Activated CD4-positive, alpha-beta T cell treated with anti-CD3 and anti-CD28 coated beads for 36 hours (primary cell): ENCODE results near the gene ZNF467. TPM values are rescaled to one million over a fixed set of nuclear protein-coding genes. Genes with fewer than 3 reads are reported as not detected.

Source experiments
- ATAC-seq: fragments of 200-7000 bp; cut with Tn5 transposase; one replicate; pipeline ENCODE4 v1.10.0; 2021; ENCODE audit warnings: mild to moderate bottlenecking, moderate library complexity
- CTCF ChIA-PET: fragments of 350-600 bp; sonication (Branson Sonifier 250); formaldehyde crosslinking; loops from one replicate; lab custom pipeline; 2021; ENCODE audit warnings: antibody characterized with exemption; lab: Charles Lee
- POLR2A ChIA-PET: fragments of 350-600 bp; sonication (Branson Sonifier 250); formaldehyde crosslinking; loops from one replicate; lab custom pipeline; 2021; ENCODE audit warnings: antibody characterized with exemption, inconsistent platforms; lab: Charles Lee
- DNase-seq: peaks from one replicate; pipeline ENCODE4 v3.0.0-alpha.2; 2020
- H3K27ac Mint-ChIP-seq: one replicate; pipeline ENCODE4 v1.8.0; 2021; ENCODE audit warnings: mixed read lengths
- H3K27me3 Mint-ChIP-seq: one replicate; pipeline ENCODE4 v1.8.0; 2021; ENCODE audit warnings: mixed read lengths
- H3K36me3 Mint-ChIP-seq: one replicate; pipeline ENCODE4 v1.8.0; 2021; ENCODE audit warnings: low read depth, mixed read lengths
- H3K4me1 Mint-ChIP-seq: one replicate; pipeline ENCODE4 v1.8.0; 2021; ENCODE audit warnings: mixed read lengths
- H3K4me3 Mint-ChIP-seq: one replicate; pipeline ENCODE4 v1.8.0; 2021; ENCODE audit warnings: mild to moderate bottlenecking, moderate library complexity, mixed read lengths
- H3K9me3 Mint-ChIP-seq: one replicate; pipeline ENCODE4 v1.8.0; 2021; ENCODE audit warnings: low read depth, mixed read lengths
- intact Hi-C, 2 experiments: fragments of 100-400 bp; cut with DNase I in 1 of 2; cut with micrococcal nuclease in 1 of 2; formaldehyde crosslinking; loops; one replicate each; pipeline versions ENCODE4 v1.14.2 to v1.15.1; 2022 to 2024; cut with DNase I, micrococcal nuclease
- total RNA-seq, 2 experiments: library from RNA; stranded (reverse); gene quantifications; one replicate each; pipeline ENCODE4 v1.2.3, GENCODE V29; 2021

The ZNF467 gene
- total RNA-seq, 2 experiments from 2014 or later = 0.23 to 0.25 TPM

DNA sequence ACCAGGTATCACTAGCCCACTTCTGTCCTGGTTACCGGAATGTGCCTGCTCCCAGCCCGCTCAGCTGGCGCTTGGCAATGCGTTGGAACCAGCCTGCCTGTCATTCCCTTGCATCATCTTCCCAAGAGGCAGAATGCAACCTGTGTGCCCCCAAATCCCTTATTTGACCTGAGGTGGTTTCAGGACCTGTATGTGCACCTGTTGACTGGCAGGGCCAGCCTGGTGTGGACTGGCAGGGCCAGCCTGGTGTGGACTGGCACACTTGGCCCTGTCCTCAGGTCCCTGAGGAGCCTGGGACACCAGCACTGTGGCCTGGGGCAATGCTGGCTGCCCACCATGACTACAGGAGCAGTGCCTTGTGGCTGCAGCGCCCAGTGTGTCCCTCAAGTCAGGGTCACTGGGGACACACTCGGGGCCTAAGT lies 38.2 kb downstream of the ZNF467 start:
- ChIA-PET POLR2A (no interaction called here), CTCF (no interaction called here)
- DNase-seq (no peak), ATAC-seq (no peak)
- H3K27ac Mint-ChIP-seq = no peak overlapping the region
- no peaks in the 10 kb centered on the region for H3K9me3 Mint-ChIP-seq
- H3K4me1 Mint-ChIP-seq = peaks cover 9% of the 10 kb centered on the region
- intact Hi-C loops = no loop called here
- H3K4me3 Mint-ChIP-seq = no peak overlapping the region
- peaks cover 2% of the 10 kb centered on the region for H3K36me3 Mint-ChIP-seq
- peaks cover 15% of the 10 kb centered on the region for H3K27me3 Mint-ChIP-seq

DNA sequence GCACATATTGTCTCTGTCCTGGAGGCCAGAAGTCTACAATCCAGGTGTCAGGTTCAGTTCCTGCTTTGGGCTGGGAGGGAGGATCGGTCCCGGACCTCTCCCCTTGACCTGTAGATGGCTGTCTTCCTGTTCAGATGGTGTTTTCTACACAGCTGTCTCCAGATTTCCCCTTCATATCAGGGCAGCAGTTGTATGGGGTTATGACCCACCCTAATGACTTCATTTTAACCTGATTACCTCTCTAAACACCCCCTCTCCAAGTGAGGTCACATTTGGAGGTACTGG lies 38.7 kb downstream of the ZNF467 start:
- H3K4me3 Mint-ChIP-seq = no peak overlapping the region
- POLR2A ChIA-PET = no interaction called here
- no peaks in the 10 kb centered on the region for H3K9me3 Mint-ChIP-seq
- no peak for DNase-seq
- intact Hi-C loops = no loop called here
- H3K36me3 Mint-ChIP-seq = peaks cover 2% of the 10 kb centered on the region
- H3K4me1 Mint-ChIP-seq = peaks cover 9% of the 10 kb centered on the region
- no peak for ATAC-seq
- CTCF ChIA-PET = no interaction called here
- H3K27ac Mint-ChIP-seq = no peak overlapping the region
- H3K27me3 Mint-ChIP-seq = peaks cover 15% of the 10 kb centered on the region

DNA sequence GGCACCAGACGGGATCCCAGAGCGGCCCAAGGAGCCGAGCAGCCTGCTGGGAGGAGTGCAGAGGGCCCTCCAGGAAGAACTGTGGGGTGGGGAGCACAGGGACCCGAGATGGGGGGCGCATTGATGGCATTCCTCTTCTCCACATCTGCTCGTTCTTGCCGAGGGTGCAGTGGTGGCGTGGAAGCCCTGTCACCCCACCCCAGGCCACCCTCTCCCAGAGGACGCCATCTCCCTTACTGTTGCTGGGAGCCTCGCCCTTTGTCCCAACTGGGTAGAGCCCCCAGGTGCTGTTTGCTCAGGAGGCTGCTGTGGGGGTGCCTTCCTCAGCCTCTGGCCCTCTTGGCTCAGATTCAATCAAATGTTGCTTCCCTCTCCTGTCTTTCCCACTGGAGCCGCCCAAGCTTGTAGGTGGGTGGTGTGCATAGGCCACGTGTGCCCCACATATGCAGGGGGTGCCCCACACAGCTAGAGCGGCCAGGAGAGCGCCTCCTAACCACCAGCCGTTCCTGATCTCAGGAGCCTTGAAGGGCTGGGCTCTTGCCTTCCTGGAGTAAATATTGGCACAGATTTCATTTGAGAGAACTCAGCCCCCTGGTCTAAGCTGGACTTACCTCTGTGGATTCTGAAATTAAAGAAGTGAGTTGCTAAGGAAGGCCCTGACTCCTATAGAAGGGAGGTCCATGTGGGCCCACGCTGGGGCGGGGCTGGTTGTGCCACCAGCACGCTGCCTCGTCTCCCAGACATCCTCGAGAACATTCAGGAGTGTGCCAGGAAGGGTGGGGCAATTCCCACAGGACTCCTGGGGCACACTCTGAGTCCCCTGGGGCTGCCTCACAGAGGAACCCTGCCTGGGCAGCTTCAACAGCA lies 39.2 kb downstream of the ZNF467 start:
- peaks cover 9% of the 10 kb centered on the region for H3K4me1 Mint-ChIP-seq
- no peak for ATAC-seq
- intact Hi-C loops = no loop called here
- H3K9me3 Mint-ChIP-seq = no peaks in the 10 kb centered on the region
- CTCF ChIA-PET = no interaction called here
- no peak overlapping the region for H3K4me3 Mint-ChIP-seq
- peaks cover 15% of the 10 kb centered on the region for H3K27me3 Mint-ChIP-seq
- H3K36me3 Mint-ChIP-seq = peaks cover 3% of the 10 kb centered on the region
- no peak overlapping the region for H3K27ac Mint-ChIP-seq
- POLR2A ChIA-PET = no interaction called here
- DNase-seq = no peak

DNA sequence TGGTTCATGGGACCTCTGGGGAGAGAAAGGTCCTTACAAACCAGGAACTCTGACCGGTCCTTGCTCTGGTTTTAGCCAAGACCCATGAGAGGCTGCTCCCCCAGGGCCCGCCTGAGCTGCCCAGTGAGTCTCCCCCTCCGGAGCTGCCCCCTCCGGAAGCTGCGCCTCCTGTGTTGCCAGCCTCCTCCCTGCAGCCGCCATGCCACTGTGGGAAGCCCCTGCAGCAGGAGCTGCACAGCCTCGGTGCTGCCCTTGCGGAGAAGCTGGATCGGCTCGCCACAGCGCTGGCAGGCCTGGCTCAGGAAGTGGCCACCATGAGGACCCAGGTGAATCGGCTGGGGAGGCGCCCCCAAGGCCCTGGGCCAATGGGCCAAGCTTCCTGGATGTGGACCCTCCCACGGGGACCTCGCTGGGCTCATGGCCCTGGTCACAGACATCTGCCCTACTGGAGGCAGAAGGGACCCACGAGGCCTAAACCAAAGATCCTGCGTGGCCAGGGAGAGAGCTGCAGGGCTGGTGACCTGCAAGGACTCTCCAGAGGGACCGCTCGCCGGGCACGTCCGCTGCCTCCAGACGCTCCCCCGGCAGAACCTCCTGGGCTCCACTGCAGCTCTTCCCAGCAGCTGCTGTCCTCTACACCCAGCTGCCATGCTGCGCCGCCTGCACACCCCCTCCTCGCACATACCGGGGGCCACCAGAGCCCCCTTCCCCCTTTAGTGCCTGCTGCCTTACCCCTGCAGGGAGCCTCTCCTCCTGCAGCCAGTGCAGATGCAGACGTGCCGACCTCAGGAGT lies 40.1 kb downstream of the ZNF467 start:
- H3K27me3 Mint-ChIP-seq = peaks cover 11% of the 10 kb centered on the region
- H3K27ac Mint-ChIP-seq = no peak overlapping the region
- DNase-seq = no peak
- H3K36me3 Mint-ChIP-seq = peaks cover 4% of the 10 kb centered on the region
- ATAC-seq = no peak
- no peak overlapping the region for H3K4me3 Mint-ChIP-seq
- intact Hi-C loops = no loop called here
- H3K9me3 Mint-ChIP-seq = no peaks in the 10 kb centered on the region
- ChIA-PET CTCF (no interaction called here), POLR2A (no interaction called here)
- peaks cover 9% of the 10 kb centered on the region for H3K4me1 Mint-ChIP-seq

DNA sequence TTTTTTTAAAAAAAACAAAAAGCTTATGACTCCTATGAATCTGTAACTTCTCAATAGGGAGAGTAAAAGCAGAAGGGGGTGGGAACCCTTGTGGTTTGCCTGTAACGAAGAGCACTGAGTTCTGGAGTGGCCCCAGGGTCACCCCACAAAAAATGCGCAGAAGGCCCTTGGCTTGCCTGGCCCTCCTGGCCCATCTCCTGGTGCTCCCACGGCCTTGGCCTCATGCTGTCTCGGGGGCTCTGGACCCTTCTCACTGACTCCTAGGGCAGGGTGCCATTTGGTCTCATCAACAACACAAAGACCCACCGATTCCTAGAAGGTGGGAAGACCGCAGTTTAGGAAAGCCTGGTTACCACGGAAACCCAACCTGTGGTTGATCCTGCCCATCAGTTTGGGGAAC lies 40.8 kb downstream of the ZNF467 start:
- H3K36me3 Mint-ChIP-seq = peaks cover 5% of the 10 kb centered on the region
- POLR2A ChIA-PET = no interaction called here
- CTCF ChIA-PET = interaction anchor here (1.8 kb wide), 1 partner anchor 10 kb away, joined by 8 read pairs; no protein-coding TSS in a partner anchor

DNA sequence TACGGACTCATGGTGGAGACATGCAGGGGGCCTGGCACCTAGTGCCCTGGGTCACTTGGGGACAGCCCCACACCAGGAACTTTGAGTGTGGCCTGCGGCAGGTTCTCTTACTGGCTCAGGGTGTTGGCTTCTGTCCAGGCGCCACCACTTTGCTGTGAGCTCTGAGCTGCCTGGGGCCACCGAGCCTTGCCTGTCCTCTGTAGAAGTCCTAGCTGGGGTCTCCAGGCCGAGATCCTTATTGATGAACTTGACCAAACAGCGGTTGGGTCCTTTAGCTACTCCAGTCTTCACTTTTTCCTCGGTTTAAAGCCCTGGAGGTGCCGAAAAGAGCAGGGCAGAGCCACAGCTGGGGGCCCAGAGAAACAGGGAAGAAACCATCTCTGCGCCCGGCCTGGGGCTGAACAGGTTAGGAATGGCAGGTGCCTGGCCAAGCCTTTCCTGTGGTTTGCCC lies 41.3 kb downstream of the ZNF467 start:
- H3K4me3 Mint-ChIP-seq = no peak overlapping the region
- intact Hi-C loops = no loop called here
- ChIA-PET CTCF (interaction anchor here (1.8 kb wide), 1 partner anchor 10 kb away, joined by 8 read pairs; no protein-coding TSS in a partner anchor), POLR2A (no interaction called here)
- no peaks in the 10 kb centered on the region for H3K9me3 Mint-ChIP-seq
- H3K4me1 Mint-ChIP-seq = peaks cover 9% of the 10 kb centered on the region
- ATAC-seq (no peak), DNase-seq (no peak)
- no peak overlapping the region for H3K27ac Mint-ChIP-seq
- H3K27me3 Mint-ChIP-seq = peaks cover 7% of the 10 kb centered on the region
- peaks cover 7% of the 10 kb centered on the region for H3K36me3 Mint-ChIP-seq

More for the DNA sequence above, 40.8 kb downstream of the ZNF467 start:
- intact Hi-C loops = no loop called here
- Mint-ChIP-seq H3K4me1 (peaks cover 9% of the 10 kb centered on the region), H3K9me3 (no peaks in the 10 kb centered on the region), H3K27ac (no peak overlapping the region), H3K27me3 (peaks cover 9% of the 10 kb centered on the region), H3K4me3 (no peak overlapping the region)
- no peak for ATAC-seq
- DNase-seq = no peak

DNA sequence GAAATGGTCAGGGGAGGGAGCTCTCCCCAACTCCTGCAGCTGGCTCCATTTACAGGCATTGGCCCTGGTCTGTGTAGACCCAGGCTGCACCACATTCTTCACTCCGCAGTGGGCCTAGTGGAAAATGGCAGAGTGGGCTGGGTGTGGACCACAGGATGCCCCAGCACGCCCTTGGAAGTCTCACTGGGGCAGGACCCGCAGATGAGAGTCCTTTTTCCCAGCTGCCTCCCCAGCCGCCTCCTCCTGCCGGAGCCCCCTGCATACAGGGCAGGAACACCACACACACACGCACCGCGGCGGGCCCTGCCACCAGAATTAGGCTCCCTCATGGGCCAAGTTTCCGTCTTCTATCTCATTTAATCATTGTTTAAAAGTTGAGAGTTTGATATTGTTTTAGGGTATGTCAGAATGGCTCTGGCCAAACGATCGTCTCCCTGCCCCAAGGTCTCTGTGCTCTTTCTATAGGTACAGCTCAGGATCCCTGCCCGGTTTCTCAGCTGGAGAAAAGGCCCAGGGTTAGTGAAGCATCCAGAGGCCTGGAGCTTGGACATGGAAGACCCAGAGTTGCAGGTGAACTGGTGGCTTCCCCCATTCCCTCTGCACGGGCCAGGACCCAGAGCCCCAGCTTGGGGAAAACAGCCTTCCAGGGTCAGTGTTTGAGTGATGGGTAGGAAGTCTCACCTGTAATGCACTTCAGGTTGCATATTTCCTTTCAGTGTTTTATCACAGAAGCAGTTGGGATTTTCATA lies 42.0 kb downstream of the ZNF467 start:
- no peak for ATAC-seq
- DNase-seq = no peak
- Mint-ChIP-seq H3K27me3 (peaks cover 4% of the 10 kb centered on the region), H3K4me3 (no peak overlapping the region), H3K36me3 (peaks cover 7% of the 10 kb centered on the region), H3K4me1 (peaks cover 5% of the 10 kb centered on the region), H3K9me3 (no peaks in the 10 kb centered on the region), H3K27ac (no peak overlapping the region)
- CTCF ChIA-PET = interaction anchor here (0.7 to 1.8 kb wide), 2 partner anchors 11 to 565 kb away, joined by 3 to 8 read pairs; no protein-coding TSS in a partner anchor
- POLR2A ChIA-PET = no interaction called here
- intact Hi-C loops = no loop called here

DNA sequence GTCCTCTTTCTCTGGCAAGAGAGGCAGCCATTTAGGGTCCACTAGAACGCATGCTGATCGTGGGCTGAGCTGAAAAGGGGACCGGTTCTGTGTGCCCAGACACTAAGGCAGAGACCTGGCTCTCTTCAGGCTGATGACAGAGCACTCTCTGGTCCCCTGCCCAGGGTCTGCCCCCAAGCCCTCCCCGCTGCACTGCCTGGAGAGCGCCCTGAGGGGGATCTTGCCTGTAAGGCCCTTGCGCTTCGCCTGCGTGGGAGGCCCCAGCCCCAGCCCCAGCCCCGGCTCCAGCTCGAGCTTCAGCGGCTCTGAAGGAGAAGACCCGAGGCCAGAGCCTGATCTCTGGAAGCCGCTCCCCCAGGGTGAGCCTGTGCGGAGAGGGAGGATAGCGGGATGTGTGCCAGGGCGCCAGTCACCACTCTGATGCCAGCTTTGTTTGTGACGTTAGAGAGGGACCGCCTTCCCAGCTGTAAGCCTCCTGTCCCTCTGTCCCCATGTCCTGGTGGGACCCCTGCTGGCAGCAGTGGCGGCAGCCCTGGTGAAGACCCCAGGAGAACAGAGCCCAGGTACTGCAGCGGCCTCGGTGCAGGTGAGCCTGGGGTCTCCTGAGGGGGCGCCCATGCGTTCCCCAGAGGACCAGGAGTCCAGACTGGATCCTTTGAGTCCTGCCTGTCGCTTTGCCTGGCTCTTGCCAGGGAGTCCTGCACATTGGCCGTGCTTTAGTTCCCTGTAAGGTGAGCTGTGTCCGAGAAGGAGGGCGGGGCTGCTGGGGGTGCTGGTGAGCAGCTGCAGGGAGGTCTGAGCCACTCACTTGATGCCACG lies 43.2 kb downstream of the ZNF467 start:
- intact Hi-C loops = no loop called here
- Mint-ChIP-seq H3K4me1 (no peaks in the 10 kb centered on the region), H3K27me3 (no peaks in the 10 kb centered on the region), H3K36me3 (peaks cover 9% of the 10 kb centered on the region), H3K27ac (no peak overlapping the region), H3K4me3 (no peak overlapping the region), H3K9me3 (no peaks in the 10 kb centered on the region)
- ChIA-PET POLR2A (no interaction called here), CTCF (interaction anchor here (0.6 to 1.4 kb wide), 3 partner anchors 12 to 564 kb away, joined by 3 to 4 read pairs (median 3); no protein-coding TSS in a partner anchor)
- ATAC-seq (no peak), DNase-seq (no peak)

DNA sequence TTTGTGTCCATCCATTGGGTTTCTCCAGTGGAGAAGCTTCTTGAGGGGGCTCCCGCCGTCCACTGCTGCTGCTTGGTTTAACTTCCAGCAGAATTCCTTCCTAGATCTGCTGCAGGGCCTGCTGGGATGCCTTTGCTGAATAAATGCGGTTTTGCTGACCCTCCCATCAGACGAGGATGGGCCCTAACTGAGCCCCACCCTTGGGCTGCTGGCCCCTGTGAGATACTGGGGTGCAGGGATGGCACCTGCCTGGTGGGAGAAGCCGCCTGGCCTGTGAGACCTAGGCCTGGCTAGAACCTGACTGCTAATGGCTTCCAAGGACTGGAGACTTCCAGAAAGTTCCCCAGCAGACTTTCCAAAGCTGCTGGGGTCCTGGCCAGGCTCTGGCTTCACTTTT lies 43.8 kb downstream of the ZNF467 start:
- ATAC-seq (no peak), DNase-seq (no peak)
- ChIA-PET POLR2A (no interaction called here), CTCF (interaction anchor here (0.6 to 1.4 kb wide), 2 partner anchors 13 to 250 kb away, joined by 3 to 4 read pairs; no protein-coding TSS in a partner anchor)
- intact Hi-C loops = no loop called here
- peaks cover 9% of the 10 kb centered on the region for H3K36me3 Mint-ChIP-seq
- no peak overlapping the region for H3K4me3 Mint-ChIP-seq
- H3K27me3 Mint-ChIP-seq = no peaks in the 10 kb centered on the region
- no peaks in the 10 kb centered on the region for H3K4me1 Mint-ChIP-seq
- no peak overlapping the region for H3K27ac Mint-ChIP-seq
- H3K9me3 Mint-ChIP-seq = no peaks in the 10 kb centered on the region

DNA sequence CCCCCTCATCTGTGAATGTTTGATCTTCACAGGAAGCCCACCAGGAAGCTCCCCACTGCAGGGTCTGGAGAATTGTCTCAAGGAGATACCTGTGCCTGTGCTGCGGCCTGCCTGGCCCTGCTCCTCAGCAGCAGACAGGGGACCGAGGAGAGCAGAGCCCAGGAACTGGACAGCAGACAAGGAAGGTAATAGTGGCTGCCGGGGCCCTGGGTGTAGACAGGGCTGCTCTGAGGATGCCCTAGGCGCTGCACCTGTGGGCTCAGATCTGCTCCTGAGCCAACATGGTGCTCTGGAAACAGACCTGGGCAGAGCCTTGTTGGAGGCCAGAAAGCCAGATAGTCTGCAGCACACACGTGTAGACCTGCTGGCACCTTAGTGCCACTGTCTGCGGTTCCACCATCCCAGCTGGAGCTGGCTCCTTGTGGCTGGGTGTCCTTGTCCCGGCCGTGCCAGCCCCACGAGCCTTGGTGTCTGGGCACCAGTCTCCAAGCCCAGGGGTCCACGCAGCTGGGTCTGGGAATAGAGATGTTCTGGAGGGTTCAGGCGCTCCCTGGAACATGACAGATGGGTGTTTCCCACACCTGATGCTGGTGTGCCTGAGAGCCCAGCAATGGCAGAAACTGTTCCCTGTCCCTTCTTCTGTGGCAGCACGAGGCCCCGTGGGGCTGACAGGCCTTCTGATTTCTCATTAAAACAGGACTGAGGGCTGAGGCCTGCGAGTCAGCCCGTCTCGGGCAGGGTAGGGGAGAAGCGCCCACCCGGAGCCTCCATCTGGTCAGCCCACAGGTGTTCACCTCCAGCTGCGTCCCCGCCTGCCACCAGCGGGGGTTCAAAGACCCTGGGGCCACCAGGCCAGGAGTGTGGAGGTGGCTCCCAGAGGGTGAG lies 44.7 kb downstream of the ZNF467 start:
- intact Hi-C loops = no loop called here
- ChIA-PET POLR2A (no interaction called here), CTCF (interaction anchor here (0.6 kb wide), 1 partner anchor 663 kb away, joined by 3 read pairs; no protein-coding TSS in a partner anchor)
- ATAC-seq = no peak
- DNase-seq = no peak
- H3K9me3 Mint-ChIP-seq = no peaks in the 10 kb centered on the region
- H3K36me3 Mint-ChIP-seq = peaks cover 12% of the 10 kb centered on the region
- no peaks in the 10 kb centered on the region for H3K27me3 Mint-ChIP-seq
- H3K27ac Mint-ChIP-seq = no peak overlapping the region
- no peak overlapping the region for H3K4me3 Mint-ChIP-seq
- no peaks in the 10 kb centered on the region for H3K4me1 Mint-ChIP-seq
